HepG2 (cell line): Measurements from ENCODE around the gene TMX2. TPM values are rescaled to one million over a fixed set of nuclear protein-coding genes. Genes with fewer than 3 reads are reported as not detected.
A peak's percentile ranks its signal among the peaks of the same experiment; 100 is the strongest.

Source experiments
- BCL6 ChIP-seq: IDR thresholded peaks from 2 replicates; pipeline ENCODE4 v1.6.1; 2016; ENCODE audit warnings: missing genetic modification reagents, missing compliant biosample characterization
- FOXP1 ChIP-seq, 2 experiments: fragments of 450-650 bp in 1 of 2; IDR thresholded peaks; 2 replicates each; pipeline ENCODE4 v1.6.1; 2017 to 2018; ENCODE audit warnings: antibody characterized with exemption in 1 of 2
- MIXL1 ChIP-seq: IDR thresholded peaks from 2 replicates; pipeline ENCODE4 v1.6.1; 2016
- SOX5 ChIP-seq: IDR thresholded peaks from 2 replicates; pipeline ENCODE4 v1.6.1; 2016; ENCODE audit warnings: borderline replicate concordance
- SOX6 ChIP-seq, 2 experiments: fragments of 450-650 bp in 1 of 2; sonication (generic) in 1 of 2; formaldehyde crosslinking in 1 of 2; IDR thresholded peaks; 2 replicates each; pipeline versions ENCODE4 v1.4.0 to v1.6.1; 2017 to 2020; ENCODE audit warnings: antibody characterized with exemption in 1 of 2, mild to moderate bottlenecking in 1 of 2, missing genetic modification reagents in 1 of 2
- polyA plus RNA-seq, 8 experiments: library from polyadenylated mRNA; depleted of rRNA in 3 of 8; stranded (reverse) in 7 of 8; unstranded in 1 of 8; fragments of >200 nt; fragmentation: Illumina TruSeq in 4 of 8; extraction: Trizol in 4 of 8; gene quantifications; 2 replicates each; pipeline versions ENCODE4 v1.2.1 to v1.2.3, GENCODE V29; 2011 to 2016; ENCODE audit warnings: low read depth in 4 of 8, missing spikeins in 1 of 8, mixed read lengths in 1 of 8; ENCODE audit not compliant: insufficient read depth in 1 of 8
- total RNA-seq, 5 experiments: library from RNA; depleted of rRNA; stranded (reverse); fragments of >200 nt; fragmentation: Illumina TruSeq; extraction: Trizol; gene quantifications; 2 replicates each; pipeline ENCODE4 v1.2.3, GENCODE V29; 2016; ENCODE audit warnings: low read depth in 1 of 5
- TF ChIP-seq, protein P1 (sequence below): sonication (generic); formaldehyde crosslinking; IDR thresholded peaks from 2 replicates; pipeline ENCODE4 v1.4.0; 2020; ENCODE audit warnings: low read depth, missing genetic modification reagents
- TF ChIP-seq, protein P2 (sequence below): sonication (generic); formaldehyde crosslinking; IDR thresholded peaks from 2 replicates; pipeline ENCODE4 v1.9.0; 2021; ENCODE audit warnings: missing genetic modification reagents, borderline replicate concordance

TMX2 gene
- total and polyA plus RNA-seq, 2 of the 13 experiments (the other 11 are each of a cell fraction or from before 2014, with no cell fraction given) = 84.5 to 129 TPM

DNA sequence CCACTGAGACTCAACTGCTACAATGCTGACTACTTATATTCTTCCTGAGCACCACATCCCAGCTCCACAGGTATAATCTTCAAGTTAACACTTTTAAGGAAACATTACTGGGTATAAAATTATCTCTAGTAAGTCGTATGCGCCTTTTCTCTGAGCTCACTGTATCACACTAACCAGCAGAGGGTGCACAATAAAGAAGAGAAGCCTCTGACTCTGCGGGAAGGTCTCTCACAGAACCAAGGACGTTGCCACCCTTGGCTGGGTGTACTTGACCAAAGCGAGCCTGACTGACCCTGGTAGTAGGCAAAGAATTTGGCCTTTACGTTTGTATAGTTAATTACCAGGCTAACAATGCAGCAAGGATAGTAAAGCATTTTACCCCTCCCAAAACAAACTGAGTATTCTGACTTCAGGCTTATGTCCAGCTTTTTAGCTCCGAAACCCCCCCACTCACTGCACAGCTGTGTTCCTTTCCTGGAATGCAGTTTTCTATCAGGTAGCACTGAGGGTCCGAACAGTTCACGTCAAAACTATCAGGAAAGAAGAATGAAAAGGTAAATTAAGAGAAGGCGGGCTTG, 39.4 kb downstream of the TMX2 start, which contains the start of gene BTBD18 (continued):
- TF ChIP-seq, protein P1, sequence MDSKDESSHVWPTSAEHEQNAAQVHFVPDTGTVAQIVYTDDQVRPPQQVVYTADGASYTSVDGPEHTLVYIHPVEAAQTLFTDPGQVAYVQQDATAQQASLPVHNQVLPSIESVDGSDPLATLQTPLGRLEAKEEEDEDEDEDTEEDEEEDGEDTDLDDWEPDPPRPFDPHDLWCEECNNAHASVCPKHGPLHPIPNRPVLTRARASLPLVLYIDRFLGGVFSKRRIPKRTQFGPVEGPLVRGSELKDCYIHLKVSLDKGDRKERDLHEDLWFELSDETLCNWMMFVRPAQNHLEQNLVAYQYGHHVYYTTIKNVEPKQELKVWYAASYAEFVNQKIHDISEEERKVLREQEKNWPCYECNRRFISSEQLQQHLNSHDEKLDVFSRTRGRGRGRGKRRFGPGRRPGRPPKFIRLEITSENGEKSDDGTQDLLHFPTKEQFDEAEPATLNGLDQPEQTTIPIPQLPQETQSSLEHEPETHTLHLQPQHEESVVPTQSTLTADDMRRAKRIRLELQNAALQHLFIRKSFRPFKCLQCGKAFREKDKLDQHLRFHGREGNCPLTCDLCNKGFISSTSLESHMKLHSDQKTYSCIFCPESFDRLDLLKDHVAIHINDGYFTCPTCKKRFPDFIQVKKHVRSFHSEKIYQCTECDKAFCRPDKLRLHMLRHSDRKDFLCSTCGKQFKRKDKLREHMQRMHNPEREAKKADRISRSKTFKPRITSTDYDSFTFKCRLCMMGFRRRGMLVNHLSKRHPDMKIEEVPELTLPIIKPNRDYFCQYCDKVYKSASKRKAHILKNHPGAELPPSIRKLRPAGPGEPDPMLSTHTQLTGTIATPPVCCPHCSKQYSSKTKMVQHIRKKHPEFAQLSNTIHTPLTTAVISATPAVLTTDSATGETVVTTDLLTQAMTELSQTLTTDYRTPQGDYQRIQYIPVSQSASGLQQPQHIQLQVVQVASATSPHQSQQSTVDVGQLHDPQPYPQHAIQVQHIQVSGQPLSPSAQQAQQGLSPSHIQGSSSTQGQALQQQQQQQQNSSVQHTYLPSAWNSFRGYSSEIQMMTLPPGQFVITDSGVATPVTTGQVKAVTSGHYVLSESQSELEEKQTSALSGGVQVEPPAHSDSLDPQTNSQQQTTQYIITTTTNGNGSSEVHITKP (CRISPR knock-in tag) = 0 out of 2 replicates have a peak, but pooled peaks have one; percentile 16
- TF ChIP-seq SOX5 (CRISPR knock-in tag) (peak; percentile 66; the same call in 1 of the 2 replicates), SOX6 (IDR thresholded peaks at IDR 0.05) (no peak), SOX6 (CRISPR knock-in tag; IDR thresholded peaks at IDR 0.05) (peak; percentile 80), FOXP1 (IDR thresholded peaks at IDR 0.05) (no peak), FOXP1 (CRISPR knock-in tag; IDR thresholded peaks at IDR 0.05) (0 out of 2 replicates have a peak, but pooled peaks have one; percentile 6), MIXL1 (CRISPR knock-in tag) (peak; percentile 49; the same call in 1 of the 2 replicates), BCL6 (CRISPR knock-in tag) (peak; percentile 37; the same call in 1 of the 2 replicates)
- TF ChIP-seq, protein P2, sequence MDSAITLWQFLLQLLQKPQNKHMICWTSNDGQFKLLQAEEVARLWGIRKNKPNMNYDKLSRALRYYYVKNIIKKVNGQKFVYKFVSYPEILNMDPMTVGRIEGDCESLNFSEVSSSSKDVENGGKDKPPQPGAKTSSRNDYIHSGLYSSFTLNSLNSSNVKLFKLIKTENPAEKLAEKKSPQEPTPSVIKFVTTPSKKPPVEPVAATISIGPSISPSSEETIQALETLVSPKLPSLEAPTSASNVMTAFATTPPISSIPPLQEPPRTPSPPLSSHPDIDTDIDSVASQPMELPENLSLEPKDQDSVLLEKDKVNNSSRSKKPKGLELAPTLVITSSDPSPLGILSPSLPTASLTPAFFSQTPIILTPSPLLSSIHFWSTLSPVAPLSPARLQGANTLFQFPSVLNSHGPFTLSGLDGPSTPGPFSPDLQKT = no peak
